Neural crest cell (in vitro differentiated cells): Measurements from ENCODE around the gene PPL. TPM values are rescaled to one million over a fixed set of nuclear protein-coding genes. Genes with fewer than 3 reads are reported as not detected.

Source experiments
- DNase-seq: peaks from one replicate; pipeline ENCODE4 v3.0.0; 2021; ENCODE audit warnings: low read depth, mixed read lengths, low spot score
- H3K27ac Mint-ChIP-seq: one replicate; pipeline ENCODE4 v1.8.0; 2021; ENCODE audit warnings: mild to moderate bottlenecking, mixed read lengths; ENCODE audit not compliant: unreplicated experiment
- H3K27me3 Mint-ChIP-seq: 2 replicates; pipeline ENCODE4 v1.8.0; 2021; ENCODE audit warnings: low read depth, mild to moderate bottlenecking, mixed read lengths
- H3K36me3 Mint-ChIP-seq: 2 replicates; pipeline ENCODE4 v1.8.0; 2021; ENCODE audit warnings: low read depth, mild to moderate bottlenecking, mixed read lengths
- H3K4me1 Mint-ChIP-seq: 2 replicates; pipeline ENCODE4 v1.8.0; 2021; ENCODE audit warnings: mixed read lengths
- H3K4me3 Mint-ChIP-seq: one replicate; pipeline ENCODE4 v1.8.0; 2021; ENCODE audit warnings: mild to moderate bottlenecking, mixed read lengths
- H3K9me3 Mint-ChIP-seq: 2 replicates; pipeline ENCODE4 v1.8.0; 2021; ENCODE audit warnings: mixed read lengths
- total RNA-seq: library from RNA; stranded (reverse); gene quantifications from 2 replicates; pipeline ENCODE4 v1.2.1, GENCODE V29; 2021
- TF ChIP-seq, protein P1 (sequence below): fragments of 200-600 bp; sonication (generic); conservative IDR thresholded peaks from 2 replicates; pipeline ENCODE4 v1.5.0; 2021; ENCODE audit warnings: antibody characterized with exemption, mild to moderate bottlenecking

PPL gene
- total RNA-seq, 1 donor from 2014 or later = 0.26 TPM

DNA sequence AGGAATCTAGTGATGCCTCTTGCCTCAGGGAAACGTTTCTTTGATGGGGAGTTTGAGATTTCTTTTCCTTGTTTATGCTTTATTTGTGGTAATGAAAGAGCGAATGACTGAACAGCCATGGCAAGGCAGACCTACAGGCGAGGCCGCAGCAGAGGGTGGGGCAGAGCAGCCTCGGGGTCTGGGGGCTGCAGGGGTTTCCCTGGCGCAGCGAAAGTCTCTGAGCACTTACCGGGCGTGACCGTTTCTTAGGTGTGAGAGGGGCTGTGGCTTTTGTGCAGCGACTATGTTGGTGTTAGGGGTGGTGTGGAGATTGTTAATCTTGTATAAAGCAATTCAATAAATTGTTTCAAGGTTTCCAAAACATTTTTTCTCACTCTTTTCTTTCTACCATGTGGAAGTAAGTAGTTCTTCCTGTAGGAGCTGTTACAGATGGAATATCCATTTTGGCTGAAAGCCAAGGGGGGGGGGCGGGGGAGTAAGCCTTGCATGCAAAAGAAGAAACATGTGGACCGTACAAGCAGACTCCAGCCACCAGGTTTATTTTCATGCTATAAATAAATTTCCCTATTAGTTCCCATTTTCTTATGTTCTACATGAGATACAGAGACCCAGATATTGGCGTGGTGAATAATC lies 54.8 kb downstream of the PPL start:
- no peaks in the 10 kb centered on the region for H3K4me1 Mint-ChIP-seq
- no peak for DNase-seq
- H3K4me3 Mint-ChIP-seq = no peak overlapping the region
- no peaks in the 10 kb centered on the region for H3K27me3 Mint-ChIP-seq
- peaks cover 18% of the 10 kb centered on the region for H3K36me3 Mint-ChIP-seq
- TF ChIP-seq, protein P1, sequence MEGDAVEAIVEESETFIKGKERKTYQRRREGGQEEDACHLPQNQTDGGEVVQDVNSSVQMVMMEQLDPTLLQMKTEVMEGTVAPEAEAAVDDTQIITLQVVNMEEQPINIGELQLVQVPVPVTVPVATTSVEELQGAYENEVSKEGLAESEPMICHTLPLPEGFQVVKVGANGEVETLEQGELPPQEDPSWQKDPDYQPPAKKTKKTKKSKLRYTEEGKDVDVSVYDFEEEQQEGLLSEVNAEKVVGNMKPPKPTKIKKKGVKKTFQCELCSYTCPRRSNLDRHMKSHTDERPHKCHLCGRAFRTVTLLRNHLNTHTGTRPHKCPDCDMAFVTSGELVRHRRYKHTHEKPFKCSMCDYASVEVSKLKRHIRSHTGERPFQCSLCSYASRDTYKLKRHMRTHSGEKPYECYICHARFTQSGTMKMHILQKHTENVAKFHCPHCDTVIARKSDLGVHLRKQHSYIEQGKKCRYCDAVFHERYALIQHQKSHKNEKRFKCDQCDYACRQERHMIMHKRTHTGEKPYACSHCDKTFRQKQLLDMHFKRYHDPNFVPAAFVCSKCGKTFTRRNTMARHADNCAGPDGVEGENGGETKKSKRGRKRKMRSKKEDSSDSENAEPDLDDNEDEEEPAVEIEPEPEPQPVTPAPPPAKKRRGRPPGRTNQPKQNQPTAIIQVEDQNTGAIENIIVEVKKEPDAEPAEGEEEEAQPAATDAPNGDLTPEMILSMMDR = no peak
- no peak overlapping the region for H3K27ac Mint-ChIP-seq
- no peaks in the 10 kb centered on the region for H3K9me3 Mint-ChIP-seq

DNA sequence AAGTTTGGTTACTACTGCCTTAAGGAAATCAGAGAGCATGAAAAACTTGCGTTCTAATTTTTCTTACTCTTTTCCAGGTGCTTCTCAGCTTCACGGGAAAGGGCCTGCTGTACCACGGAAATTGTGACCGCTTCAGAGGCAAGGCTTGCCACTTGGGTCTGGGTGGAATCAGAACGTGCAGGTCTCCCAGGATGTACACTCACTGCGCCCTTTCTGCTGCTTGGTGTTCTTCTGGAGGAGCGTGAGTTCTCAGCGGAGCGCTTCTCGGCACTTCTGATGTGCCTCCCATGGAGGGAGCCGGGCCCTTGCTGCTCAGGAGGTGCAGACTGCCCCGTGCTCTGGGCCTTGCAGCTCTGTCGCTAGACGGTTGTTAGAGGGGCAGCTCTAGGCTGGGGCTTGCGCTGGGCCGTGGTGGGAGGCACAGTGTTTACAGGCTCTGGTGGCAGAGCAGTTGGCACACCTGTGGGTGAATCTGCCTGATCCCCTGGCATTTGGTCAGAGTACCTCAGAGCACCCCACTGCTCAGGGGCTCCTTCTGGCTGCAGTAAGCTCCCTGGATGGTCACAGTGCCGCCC lies 56.9 kb downstream of the PPL start:
- no peaks in the 10 kb centered on the region for H3K9me3 Mint-ChIP-seq
- no peak overlapping the region for H3K27ac Mint-ChIP-seq
- H3K4me3 Mint-ChIP-seq = no peak overlapping the region

DNA sequence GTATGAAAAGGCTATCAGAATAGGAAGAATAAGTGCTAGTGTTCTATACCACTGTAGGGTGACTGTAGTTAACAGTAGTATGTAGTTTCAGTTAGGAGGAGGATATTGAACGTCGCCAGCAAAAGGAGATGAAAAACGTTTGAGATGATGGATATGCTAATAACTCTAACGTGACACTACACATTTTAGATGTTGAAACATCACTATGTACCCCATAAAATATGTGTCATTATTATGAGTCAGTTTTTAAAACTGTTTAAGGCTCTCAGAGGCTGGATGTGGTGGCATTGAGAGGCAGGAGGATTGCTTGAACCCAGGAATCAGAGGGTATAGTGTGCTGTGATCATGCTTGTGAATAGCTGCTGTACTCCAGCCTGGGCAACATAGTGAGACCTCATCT lies 57.9 kb downstream of the PPL start:
- H3K9me3 Mint-ChIP-seq = no peaks in the 10 kb centered on the region
- no peak for DNase-seq
- no peak overlapping the region for H3K27ac Mint-ChIP-seq
- H3K36me3 Mint-ChIP-seq = peaks cover 9% of the 10 kb centered on the region
- TF ChIP-seq, protein P1 = no peak
- no peaks in the 10 kb centered on the region for H3K27me3 Mint-ChIP-seq
- no peak overlapping the region for H3K4me3 Mint-ChIP-seq
- no peaks in the 10 kb centered on the region for H3K4me1 Mint-ChIP-seq

More for the DNA sequence above, 56.9 kb downstream of the PPL start:
- Mint-ChIP-seq H3K4me1 (no peaks in the 10 kb centered on the region), H3K36me3 (peaks cover 17% of the 10 kb centered on the region), H3K27me3 (no peaks in the 10 kb centered on the region)
- TF ChIP-seq, protein P1 = no peak
- DNase-seq = no peak

DNA sequence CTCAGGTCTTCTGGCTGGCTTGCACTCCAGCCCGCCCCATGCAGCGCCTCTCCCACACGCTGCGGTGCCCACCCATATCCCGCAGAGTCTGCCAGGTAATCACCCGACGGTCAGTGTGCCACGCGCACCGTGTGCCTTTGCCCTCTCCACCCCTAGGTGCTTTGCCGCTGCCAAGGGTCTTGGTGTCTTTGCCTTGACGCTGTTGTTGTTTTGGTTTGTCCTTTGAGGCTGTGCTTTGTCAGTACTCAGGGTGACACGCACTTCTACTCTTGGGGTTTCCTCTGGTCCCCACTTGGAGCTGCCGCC lies 59.6 kb downstream of the PPL start:
- Mint-ChIP-seq H3K27ac (no peak overlapping the region), H3K27me3 (no peaks in the 10 kb centered on the region), H3K9me3 (no peaks in the 10 kb centered on the region), H3K4me1 (no peaks in the 10 kb centered on the region), H3K4me3 (no peak overlapping the region), H3K36me3 (peaks cover 7% of the 10 kb centered on the region)
- TF ChIP-seq, protein P1 = no peak
- DNase-seq = no peak

GRCh38 chr16:4876646-4877379 lies 60.1 kb downstream of the PPL start:
- Mint-ChIP-seq H3K9me3 (no peaks in the 10 kb centered on the region), H3K4me3 (no peak overlapping the region), H3K27me3 (no peaks in the 10 kb centered on the region), H3K4me1 (no peaks in the 10 kb centered on the region), H3K27ac (no peak overlapping the region), H3K36me3 (peaks cover 7% of the 10 kb centered on the region)
- TF ChIP-seq, protein P1 = no peak
- DNase-seq = no peak
